GM12878 (cell line): ENCODE results near the gene USH1G. TPM values are rescaled to one million over a fixed set of nuclear protein-coding genes. Genes with fewer than 3 reads are reported as not detected.
A peak's percentile ranks its signal among the peaks of the same experiment; 100 is the strongest.

ENCODE experiments used
- EED ChIP-seq: sonication (generic); IDR thresholded peaks from 2 replicates; pipeline ENCODE4 v1.6.1; 2016; ENCODE audit warnings: antibody characterized with exemption, low read depth
- IRF4 ChIP-seq: IDR thresholded peaks from 2 replicates; pipeline ENCODE4 v1.6.1; 2011; ENCODE audit warnings: low read depth, low read length
- PML ChIP-seq: IDR thresholded peaks from 2 replicates; pipeline ENCODE4 v1.6.1; 2012; ENCODE audit warnings: low read length, inconsistent platforms
- RELA ChIP-seq: fragments of 450-650 bp; IDR thresholded peaks from 2 replicates; pipeline ENCODE4 v1.8.0; 2014; ENCODE audit warnings: borderline replicate concordance; ENCODE audit not compliant: partially characterized antibody
- SPI1 ChIP-seq: IDR thresholded peaks from 2 replicates; pipeline ENCODE4 v1.6.1; 2011; ENCODE audit warnings: low read depth, mild to moderate bottlenecking, low read length, moderate library complexity, borderline replicate concordance; ENCODE audit not compliant: insufficient read depth
- SREBF1 ChIP-seq: IDR thresholded peaks from 2 replicates; pipeline ENCODE4 v1.6.1; 2012; ENCODE audit warnings: mild to moderate bottlenecking, low read length
- USF1 ChIP-seq: IDR thresholded peaks from 2 replicates; pipeline ENCODE4 v1.6.1; 2011; ENCODE audit warnings: borderline replicate concordance, low read depth, mild to moderate bottlenecking, moderate library complexity, mixed read lengths, low read length; ENCODE audit not compliant: insufficient read depth; ENCODE audit errors: extremely low read length
- USF2 ChIP-seq: IDR thresholded peaks from 2 replicates; pipeline ENCODE4 v1.6.1; 2011; ENCODE audit warnings: low read depth, low read length, improper control_type of control experiment, borderline replicate concordance
- YBX1 ChIP-seq: fragments of 450-650 bp; IDR thresholded peaks from 2 replicates; pipeline ENCODE4 v1.6.1; 2016; ENCODE audit warnings: antibody characterized with exemption
- polyA plus RNA-seq, 11 experiments: library from polyadenylated mRNA; depleted of rRNA in 4 of 11; unstranded in 6 of 11; stranded (reverse) in 5 of 11; fragments of >200 nt; fragmentation: Nextera tagmentation in 4 of 11; fragmentation: Illumina TruSeq in 1 of 11; extraction: Ambion mirVana in 4 of 11; extraction: Trizol in 1 of 11; gene quantifications; 1 replicate in 1 of 11; 2 replicates in 10 of 11; pipeline versions ENCODE4 v1.2.1 to v1.2.3, GENCODE V29; 2011 to 2016; ENCODE audit warnings: inconsistent platforms in 2 of 11, missing spikeins in 2 of 11, low read depth in 1 of 11
- total RNA-seq, 4 experiments: library from RNA; depleted of rRNA in 3 of 4; stranded (reverse); fragments of >200 nt in 3 of 4; fragmentation: Illumina TruSeq in 1 of 4; extraction: Trizol in 1 of 4; gene quantifications; 2 replicates each; pipeline versions ENCODE4 v1.2.1 to v1.2.3, GENCODE V29; 2013 to 2021
- TF ChIP-seq, protein P1 (sequence below): fragments of 450-650 bp; formaldehyde crosslinking; IDR thresholded peaks from 2 replicates; pipeline ENCODE4 v1.4.0; 2022; ENCODE audit warnings: mild to moderate bottlenecking, moderate library complexity
- TF ChIP-seq, protein P2 (sequence below): IDR thresholded peaks from 2 replicates; pipeline ENCODE4 v1.6.1; 2012; ENCODE audit warnings: improper control_type of control experiment, low read depth, low read length; ENCODE audit not compliant: insufficient replicate concordance

The USH1G gene
- total and polyA plus RNA-seq, 10 of the 15 experiments (the other 5 are each of a cell fraction or from before 2014, with no cell fraction given) = 0.05 to 0.62 (median 0.09) TPM; not detected in 7

GRCh38 chr17:74945543-74945942 is 22.5 kb upstream of the USH1G start (continued):
- TF ChIP-seq, protein P1, sequence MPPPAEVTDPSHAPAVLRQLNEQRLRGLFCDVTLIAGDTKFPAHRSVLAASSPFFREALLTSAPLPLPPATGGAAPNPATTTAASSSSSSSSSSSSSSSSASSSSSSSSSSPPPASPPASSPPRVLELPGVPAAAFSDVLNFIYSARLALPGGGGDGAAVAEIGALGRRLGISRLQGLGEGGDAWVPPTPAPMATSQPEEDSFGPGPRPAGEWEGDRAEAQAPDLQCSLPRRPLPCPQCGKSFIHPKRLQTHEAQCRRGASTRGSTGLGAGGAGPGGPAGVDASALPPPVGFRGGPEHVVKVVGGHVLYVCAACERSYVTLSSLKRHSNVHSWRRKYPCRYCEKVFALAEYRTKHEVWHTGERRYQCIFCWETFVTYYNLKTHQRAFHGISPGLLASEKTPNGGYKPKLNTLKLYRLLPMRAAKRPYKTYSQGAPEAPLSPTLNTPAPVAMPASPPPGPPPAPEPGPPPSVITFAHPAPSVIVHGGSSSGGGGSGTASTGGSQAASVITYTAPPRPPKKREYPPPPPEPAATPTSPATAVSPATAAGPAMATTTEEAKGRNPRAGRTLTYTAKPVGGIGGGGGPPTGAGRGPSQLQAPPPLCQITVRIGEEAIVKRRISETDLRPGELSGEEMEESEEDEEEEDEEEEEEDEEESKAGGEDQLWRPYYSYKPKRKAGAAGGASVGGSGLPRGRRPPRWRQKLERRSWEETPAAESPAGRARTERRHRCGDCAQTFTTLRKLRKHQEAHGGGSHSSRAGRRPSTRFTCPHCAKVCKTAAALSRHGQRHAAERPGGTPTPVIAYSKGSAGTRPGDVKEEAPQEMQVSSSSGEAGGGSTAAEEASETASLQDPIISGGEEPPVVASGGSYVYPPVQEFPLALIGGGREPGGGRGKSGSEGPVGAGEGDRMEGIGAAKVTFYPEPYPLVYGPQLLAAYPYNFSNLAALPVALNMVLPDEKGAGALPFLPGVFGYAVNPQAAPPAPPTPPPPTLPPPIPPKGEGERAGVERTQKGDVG = no peak
- no peak for TF ChIP-seq SREBF1
- TF ChIP-seq, protein P2, sequence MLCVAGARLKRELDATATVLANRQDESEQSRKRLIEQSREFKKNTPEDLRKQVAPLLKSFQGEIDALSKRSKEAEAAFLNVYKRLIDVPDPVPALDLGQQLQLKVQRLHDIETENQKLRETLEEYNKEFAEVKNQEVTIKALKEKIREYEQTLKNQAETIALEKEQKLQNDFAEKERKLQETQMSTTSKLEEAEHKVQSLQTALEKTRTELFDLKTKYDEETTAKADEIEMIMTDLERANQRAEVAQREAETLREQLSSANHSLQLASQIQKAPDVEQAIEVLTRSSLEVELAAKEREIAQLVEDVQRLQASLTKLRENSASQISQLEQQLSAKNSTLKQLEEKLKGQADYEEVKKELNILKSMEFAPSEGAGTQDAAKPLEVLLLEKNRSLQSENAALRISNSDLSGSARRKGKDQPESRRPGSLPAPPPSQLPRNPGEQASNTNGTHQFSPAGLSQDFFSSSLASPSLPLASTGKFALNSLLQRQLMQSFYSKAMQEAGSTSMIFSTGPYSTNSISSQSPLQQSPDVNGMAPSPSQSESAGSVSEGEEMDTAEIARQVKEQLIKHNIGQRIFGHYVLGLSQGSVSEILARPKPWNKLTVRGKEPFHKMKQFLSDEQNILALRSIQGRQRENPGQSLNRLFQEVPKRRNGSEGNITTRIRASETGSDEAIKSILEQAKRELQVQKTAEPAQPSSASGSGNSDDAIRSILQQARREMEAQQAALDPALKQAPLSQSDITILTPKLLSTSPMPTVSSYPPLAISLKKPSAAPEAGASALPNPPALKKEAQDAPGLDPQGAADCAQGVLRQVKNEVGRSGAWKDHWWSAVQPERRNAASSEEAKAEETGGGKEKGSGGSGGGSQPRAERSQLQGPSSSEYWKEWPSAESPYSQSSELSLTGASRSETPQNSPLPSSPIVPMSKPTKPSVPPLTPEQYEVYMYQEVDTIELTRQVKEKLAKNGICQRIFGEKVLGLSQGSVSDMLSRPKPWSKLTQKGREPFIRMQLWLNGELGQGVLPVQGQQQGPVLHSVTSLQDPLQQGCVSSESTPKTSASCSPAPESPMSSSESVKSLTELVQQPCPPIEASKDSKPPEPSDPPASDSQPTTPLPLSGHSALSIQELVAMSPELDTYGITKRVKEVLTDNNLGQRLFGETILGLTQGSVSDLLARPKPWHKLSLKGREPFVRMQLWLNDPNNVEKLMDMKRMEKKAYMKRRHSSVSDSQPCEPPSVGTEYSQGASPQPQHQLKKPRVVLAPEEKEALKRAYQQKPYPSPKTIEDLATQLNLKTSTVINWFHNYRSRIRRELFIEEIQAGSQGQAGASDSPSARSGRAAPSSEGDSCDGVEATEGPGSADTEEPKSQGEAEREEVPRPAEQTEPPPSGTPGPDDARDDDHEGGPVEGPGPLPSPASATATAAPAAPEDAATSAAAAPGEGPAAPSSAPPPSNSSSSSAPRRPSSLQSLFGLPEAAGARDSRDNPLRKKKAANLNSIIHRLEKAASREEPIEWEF = no peak
- peak; percentile 36; the same call in 1 of the 2 replicates for TF ChIP-seq USF2
- 0 out of 2 replicates have a peak, but pooled peaks have one; percentile 43 for TF ChIP-seq IRF4
- no peak for TF ChIP-seq YBX1
- 0 out of 2 replicates have a peak, but pooled peaks have one; percentile 27 for TF ChIP-seq PML
- TF ChIP-seq USF1 = peak; percentile 44
- peak; percentile 44; the same call in 1 of the 2 replicates for TF ChIP-seq EED
- TF ChIP-seq RELA = peak; percentile 43
- TF ChIP-seq SPI1 = 0 out of 2 replicates have a peak, but pooled peaks have one; percentile 11
